ENCODE data around the gene MYEF2.

The MYEF2 gene, protein sequence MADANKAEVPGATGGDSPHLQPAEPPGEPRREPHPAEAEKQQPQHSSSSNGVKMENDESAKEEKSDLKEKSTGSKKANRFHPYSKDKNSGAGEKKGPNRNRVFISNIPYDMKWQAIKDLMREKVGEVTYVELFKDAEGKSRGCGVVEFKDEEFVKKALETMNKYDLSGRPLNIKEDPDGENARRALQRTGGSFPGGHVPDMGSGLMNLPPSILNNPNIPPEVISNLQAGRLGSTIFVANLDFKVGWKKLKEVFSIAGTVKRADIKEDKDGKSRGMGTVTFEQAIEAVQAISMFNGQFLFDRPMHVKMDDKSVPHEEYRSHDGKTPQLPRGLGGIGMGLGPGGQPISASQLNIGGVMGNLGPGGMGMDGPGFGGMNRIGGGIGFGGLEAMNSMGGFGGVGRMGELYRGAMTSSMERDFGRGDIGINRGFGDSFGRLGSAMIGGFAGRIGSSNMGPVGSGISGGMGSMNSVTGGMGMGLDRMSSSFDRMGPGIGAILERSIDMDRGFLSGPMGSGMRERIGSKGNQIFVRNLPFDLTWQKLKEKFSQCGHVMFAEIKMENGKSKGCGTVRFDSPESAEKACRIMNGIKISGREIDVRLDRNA

GRCh38 chr15:48177766-48178647 lies at the start of gene MYEF2:
Gene MYEF2 (minus strand): TSS chr15:48178295. CDS start chr15:48178237, 58 bp downstream.
- no peak for TF ChIP-seq CTCF (IDR thresholded peaks at IDR 0.05; ENCODE audit: low read length, missing control alignments)
- peak; percentile 48 for DNase-seq (ENCODE audit: low read depth)
- H3K4me3 ChIP-seq (replicated peaks; ENCODE audit: low read depth, low read length) = peak within 1 kb of the TSS; percentile 51

DNA sequence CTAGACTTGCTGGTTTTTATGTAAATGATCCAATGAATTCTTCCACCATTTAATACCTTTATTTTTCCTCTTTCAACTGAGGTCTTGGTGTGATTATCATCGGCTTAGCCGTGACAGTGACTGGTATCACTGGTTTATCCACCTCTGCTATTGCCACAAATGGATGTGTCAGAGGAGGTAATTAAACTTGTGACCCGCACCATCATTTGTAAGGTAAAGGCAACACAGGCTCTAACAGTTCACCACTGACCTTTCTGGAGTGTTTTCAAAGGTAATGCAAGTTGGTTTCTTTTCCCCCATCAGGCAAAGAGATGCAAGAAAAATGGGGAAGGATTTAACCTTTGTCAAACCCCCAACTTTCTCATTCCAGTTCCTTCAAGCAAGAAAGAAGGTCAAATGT lies 47.7 kb upstream of the MYEF2 start:
- H3K4me3 ChIP-seq (replicated peaks; ENCODE audit: low read depth, low read length) = no peak overlapping the region
- TF ChIP-seq CTCF (IDR thresholded peaks at IDR 0.05; ENCODE audit: low read length, missing control alignments) = no peak
- DNase-seq (ENCODE audit: low read depth) = no peak

GRCh38 chr15:48222627-48223026 lies 44.5 kb upstream of the MYEF2 start:
- no peak for DNase-seq (ENCODE audit: low read depth)
- no peak for TF ChIP-seq CTCF (IDR thresholded peaks at IDR 0.05; ENCODE audit: low read length, missing control alignments)
- no peak overlapping the region for H3K4me3 ChIP-seq (replicated peaks; ENCODE audit: low read depth, low read length)

GRCh38 chr15:48221885-48222284 lies 43.8 kb upstream of the MYEF2 start:
- DNase-seq (ENCODE audit: low read depth) = no peak
- no peak for TF ChIP-seq CTCF (IDR thresholded peaks at IDR 0.05; ENCODE audit: low read length, missing control alignments)
- H3K4me3 ChIP-seq (replicated peaks; ENCODE audit: low read depth, low read length) = no peak overlapping the region

DNA sequence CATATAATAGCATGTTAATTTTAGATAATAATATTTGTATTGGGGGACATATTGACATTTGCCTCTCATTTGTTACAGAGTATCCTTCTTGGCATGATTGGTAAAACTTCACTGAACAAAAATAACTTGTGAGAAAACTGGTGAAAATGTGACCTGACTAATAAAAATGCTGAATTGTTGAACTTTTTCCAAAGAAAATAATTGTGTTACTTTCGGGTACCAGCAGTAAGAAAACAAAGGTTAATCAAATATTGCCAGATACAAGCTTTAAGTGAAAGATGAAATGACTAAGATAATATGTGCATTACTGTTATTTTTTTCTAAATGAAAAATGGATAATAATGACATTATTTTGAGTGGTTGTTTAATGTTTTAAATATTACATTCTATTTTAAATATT lies 43.2 kb upstream of the MYEF2 start:
- no peak overlapping the region for H3K4me3 ChIP-seq (replicated peaks; ENCODE audit: low read depth, low read length)
- no peak for DNase-seq (ENCODE audit: low read depth)
- no peak for TF ChIP-seq CTCF (IDR thresholded peaks at IDR 0.05; ENCODE audit: low read length, missing control alignments)

GRCh38 chr15:48205981-48206380 lies 27.9 kb upstream of the MYEF2 start, which contains the start of gene SLC12A1:
Gene SLC12A1 (plus strand): TSS chr15:48206302. CDS start chr15:48207720, 1,418 bp downstream.
- TF ChIP-seq CTCF (IDR thresholded peaks at IDR 0.05; ENCODE audit: low read length, missing control alignments) = no peak
- no peak for DNase-seq (ENCODE audit: low read depth)
- no peak within 1 kb of the TSS for H3K4me3 ChIP-seq (replicated peaks; ENCODE audit: low read depth, low read length)
